OCI-LY7 (cell line): ENCODE results near the gene ACTG2. TPM values are rescaled to one million over a fixed set of nuclear protein-coding genes. Genes with fewer than 3 reads are reported as not detected.

Experiments used
- BruUV-seq: library from RNA; stranded (reverse); fragments of 400-500 nt; replicated peaks from 2 replicates; lab custom pipeline; 2021; lab: Mats Ljungman, UMichigan
- CTCF ChIA-PET: fragments of 300-600 bp; sonication (Branson Sonifier 250); formaldehyde crosslinking; loops from one replicate; lab custom pipeline; 2022; ENCODE audit warnings: antibody characterized with exemption; ENCODE audit not compliant: unreplicated experiment; lab: Charles Lee
- POLR2A ChIA-PET: fragments of 300-600 bp; sonication (Branson Sonifier 250); formaldehyde crosslinking; loops from one replicate; lab custom pipeline; 2022; ENCODE audit warnings: antibody characterized with exemption; lab: Charles Lee
- DNase-seq: peaks from one replicate; pipeline ENCODE4 v3.0.0-alpha.2; 2015; ENCODE audit warnings: low spot score
- H2AFZ ChIP-seq: fragments of 200-600 bp; sonication (generic), shearing (Covaris generic); 2 replicates; pipeline ENCODE4 v1.6.1; 2014; ENCODE audit warnings: mild to moderate bottlenecking, antibody characterized with exemption, low read length, moderate library complexity
- H3K27ac ChIP-seq: fragments of 200-600 bp; sonication (generic); 2 replicates; pipeline ENCODE4 v1.5.1; 2014; ENCODE audit warnings: mixed run types, low read depth, mild to moderate bottlenecking, moderate library complexity, low read length, inconsistent platforms; ENCODE audit not compliant: poor library complexity, severe bottlenecking
- H3K36me3 ChIP-seq: fragments of 200-600 bp; sonication (generic); 2 replicates; pipeline ENCODE4 v1.6.1; 2014; ENCODE audit warnings: mild to moderate bottlenecking, antibody characterized with exemption, low read length, moderate library complexity, mixed read lengths; ENCODE audit not compliant: insufficient read depth
- H3K4me1 ChIP-seq: fragments of 200-600 bp; sonication (generic); 2 replicates; pipeline ENCODE4 v1.5.1; 2014; ENCODE audit warnings: mild to moderate bottlenecking, low read length; ENCODE audit not compliant: insufficient read depth, poor library complexity, severe bottlenecking
- H3K4me2 ChIP-seq: fragments of 200-600 bp; sonication (generic); 2 replicates; pipeline ENCODE4 v1.6.1; 2014; ENCODE audit warnings: mild to moderate bottlenecking, low read length
- H3K4me3 ChIP-seq: fragments of 200-600 bp; sonication (generic); 2 replicates; pipeline ENCODE4 v1.5.1; 2014; ENCODE audit warnings: mild to moderate bottlenecking, low read depth, low read length; ENCODE audit not compliant: poor library complexity, severe bottlenecking
- H3K79me2 ChIP-seq: fragments of 200-600 bp; sonication (generic); 2 replicates; pipeline ENCODE4 v1.6.1; 2016; ENCODE audit warnings: low read depth, mild to moderate bottlenecking, low read length, moderate library complexity, mixed read lengths; ENCODE audit not compliant: insufficient read depth
- H3K9me2 ChIP-seq: fragments of 200-600 bp; sonication (generic); 2 replicates; pipeline ENCODE4 v1.6.1; 2016; ENCODE audit warnings: mild to moderate bottlenecking, low read length, mixed read lengths; ENCODE audit not compliant: insufficient read depth
- H3K9me3 ChIP-seq: fragments of 200-600 bp; sonication (generic); 2 replicates; pipeline ENCODE4 v1.6.1; 2014; ENCODE audit warnings: mild to moderate bottlenecking, mixed run types, low read length, mixed read lengths
- H4K20me1 ChIP-seq: fragments of 200-600 bp; sonication (generic); 2 replicates; pipeline ENCODE4 v1.6.1; 2014; ENCODE audit warnings: mild to moderate bottlenecking, antibody characterized with exemption, low read length, moderate library complexity, mixed read lengths; ENCODE audit not compliant: insufficient read depth
- CTCF ChIP-seq: fragments of 200-600 bp; sonication (generic); conservative IDR thresholded peaks from 2 replicates; pipeline ENCODE4 v1.5.1; 2014; ENCODE audit warnings: mild to moderate bottlenecking, antibody characterized with exemption, low read length, moderate library complexity, mixed read lengths
- EZH2phosphoT487 ChIP-seq: fragments of 200-600 bp; sonication (generic); IDR thresholded peaks from 2 replicates; pipeline ENCODE4 v1.6.1; 2018; ENCODE audit warnings: low read depth, borderline replicate concordance, mild to moderate bottlenecking, mixed run types, antibody characterized with exemption, low read length, moderate library complexity, mixed read lengths
- intact Hi-C: fragments of 100-400 bp; cut with micrococcal nuclease; formaldehyde crosslinking; loops from one replicate; pipeline ENCODE4 v1.10.0; 2022; ENCODE audit not compliant: unreplicated experiment
- total RNA-seq, 2 experiments: library from RNA; depleted of rRNA in 1 of 2; stranded (reverse); fragments of >200 nt in 1 of 2; shearing (Covaris generic) in 1 of 2; gene quantifications; 2 replicates each; pipeline ENCODE4 v1.2.3, GENCODE V29; 2014 to 2022

Gene ACTG2
- total RNA-seq, 2 experiments from 2014 or later: not detected

GRCh38 chr2:73907840-73908452 is 15.1 kb downstream of the ACTG2 start:
- intact Hi-C loops: loop anchor here (5.0 kb wide), 1 partner anchor 239 kb away; the partner anchor contains the start of gene BOLA3
- Histone ChIP-seq H2AFZ (peak overlapping the region; percentile 32; the same call in 1 of the 2 replicates), H3K4me2 (no peak overlapping the region), H4K20me1 (no peaks in the 10 kb centered on the region), H3K9me2 (no peaks in the 10 kb centered on the region), H3K79me2 (no peaks in the 10 kb centered on the region), H3K9me3 (no peaks in the 10 kb centered on the region), H3K27ac (no peak overlapping the region), H3K4me3 (no peak overlapping the region), H3K36me3 (no peaks in the 10 kb centered on the region), H3K4me1 (no peaks in the 10 kb centered on the region)
- peak; percentile 67 for DNase-seq
- ChIA-PET CTCF (interaction anchor here (0.6 to 0.8 kb wide), 3 partner anchors 125 to 239 kb away, joined by 3 to 5 read pairs (median 3); no protein-coding TSS in a partner anchor), POLR2A (no interaction called here)
- peak; percentile 78 for TF ChIP-seq CTCF
- no peak for TF ChIP-seq EZH2phosphoT487
- BruUV-seq: no TSS peak

- ChIA-PET POLR2A (interaction anchor here (1.0 to 1.2 kb wide), 3 partner anchors 17 to 33 kb away, joined by 3 to 5 read pairs (median 3); no protein-coding TSS in a partner anchor), CTCF (no interaction called here)
- no peaks in the 10 kb centered on the region for H3K4me1 ChIP-seq
- BruUV-seq: no TSS peak
- DNase-seq: no peak
- no peak for TF ChIP-seq CTCF
- TF ChIP-seq EZH2phosphoT487: no peak
- H3K4me3 ChIP-seq: no peak overlapping the region
- H3K9me3 ChIP-seq: no peaks in the 10 kb centered on the region
- no peaks in the 10 kb centered on the region for H4K20me1 ChIP-seq
- no peaks in the 10 kb centered on the region for H3K79me2 ChIP-seq
- no peak overlapping the region for H2AFZ ChIP-seq
- intact Hi-C loops: loop anchor here (5.0 kb wide), 1 partner anchor 238 kb away; the partner anchor contains the start of gene BOLA3
- no peaks in the 10 kb centered on the region for H3K36me3 ChIP-seq
- H3K27ac ChIP-seq: no peak overlapping the region
- no peaks in the 10 kb centered on the region for H3K9me2 ChIP-seq
- no peak overlapping the region for H3K4me2 ChIP-seq
Observed at GRCh38 chr2:73908689-73909652, 16.2 kb downstream of the ACTG2 start.
